HepG2 (cell line): ENCODE data around the gene XPR1. TPM values are rescaled to one million over a fixed set of nuclear protein-coding genes. Genes with fewer than 3 reads are reported as not detected.
A peak's percentile ranks its signal among the peaks of the same experiment; 100 is the strongest.

Experiments
- ATAC-seq: fragments of 200-7000 bp; cut with Tn5 transposase; 3 replicates; pipeline ENCODE4 v1.9.1; 2020; ENCODE audit warnings: mild to moderate bottlenecking, moderate library complexity
- BruUV-seq: library from RNA; stranded (reverse); fragments of 400-500 nt; replicated peaks from 2 replicates; lab custom pipeline; 2021; lab: Mats Ljungman, UMichigan
- CTCF ChIA-PET: fragments of 300-600 bp; formaldehyde crosslinking; extraction: SDS; loops from one replicate; lab custom pipeline; 2021; ENCODE audit warnings: low total read pairs, inconsistent platforms, low intra/inter-chr PET ratio; lab: Yijun Ruan, JAX
- POLR2A ChIA-PET: fragments of 350-600 bp; sonication (Branson Sonifier 250); formaldehyde crosslinking; loops from one replicate; lab custom pipeline; 2020; ENCODE audit warnings: antibody characterized with exemption, inconsistent platforms; lab: Yijun Ruan, JAX
- DNase-seq: peaks from one replicate; pipeline ENCODE4 v3.0.0-alpha.2; 2015; ENCODE audit warnings: low spot score
- FAIRE-seq: peaks from 3 replicates; lab custom pipeline; 2011; peaks lifted over from hg19 to GRCh38; lab: Jason Lieb, UNC
- H2AFZ ChIP-seq: one replicate; pipeline ENCODE4 v1.6.1; 2011; ENCODE audit warnings: low read length, inconsistent platforms
- H3K27ac ChIP-seq: fragments of 300-600 bp; 3 replicates; pipeline ENCODE4 v1.8.0; 2011; ENCODE audit warnings: mixed run types, mild to moderate bottlenecking, mixed read lengths, low read length, inconsistent platforms; ENCODE audit not compliant: insufficient read depth; ENCODE audit errors: extremely low read length
- H3K27me3 ChIP-seq, 2 experiments: fragments of 200-600 bp in 1 of 2; 2 replicates in 1 of 2; 3 replicates in 1 of 2; pipeline versions ENCODE4 v1.6.0 to v1.8.0; 2011; ENCODE audit warnings: low read length in 2 of 2, mild to moderate bottlenecking in 2 of 2, moderate library complexity in 2 of 2, inconsistent platforms in 1 of 2; ENCODE audit not compliant: insufficient read depth in 2 of 2, control insufficient read depth in 1 of 2
- H3K36me3 ChIP-seq, 2 experiments: fragments of 200-600 bp in 1 of 2; replicated peaks in 1 of 2; 2 replicates in 1 of 2; 3 replicates in 1 of 2; pipeline versions ENCODE4 v1.5.1 to v1.8.0; 2011; ENCODE audit warnings: low read length in 2 of 2, inconsistent platforms in 1 of 2; ENCODE audit not compliant: insufficient read depth in 2 of 2, control insufficient read depth in 1 of 2
- H3K4me1 ChIP-seq: 2 replicates; pipeline ENCODE4 v1.5.1; 2012; ENCODE audit warnings: low read length, inconsistent platforms; ENCODE audit not compliant: insufficient read depth
- H3K4me2 ChIP-seq: 2 replicates; pipeline ENCODE4 v1.6.0; 2011; ENCODE audit warnings: low read depth, low read length, inconsistent platforms
- H3K4me3 ChIP-seq, 3 experiments: fragments of 200-600 bp in 1 of 3; sonication (generic), shearing (Covaris generic) in 1 of 3; replicated peaks in 1 of 3; 2 replicates each; pipeline ENCODE4 v1.5.1; 2011 to 2016; ENCODE audit warnings: low read length in 3 of 3, inconsistent platforms in 2 of 3, low read depth in 2 of 3, mild to moderate bottlenecking in 2 of 3, control low read depth in 1 of 3, mixed read lengths in 1 of 3; ENCODE audit not compliant: insufficient read depth in 1 of 3
- H3K79me2 ChIP-seq: one replicate; pipeline ENCODE4 v1.6.1; 2011; ENCODE audit warnings: low read length, inconsistent platforms; ENCODE audit not compliant: insufficient read depth
- H3K9ac ChIP-seq: 2 replicates; pipeline ENCODE4 v1.6.0; 2011; ENCODE audit warnings: mild to moderate bottlenecking, low read depth, low read length, inconsistent platforms; ENCODE audit not compliant: insufficient read depth
- H3K9me3 ChIP-seq: 2 replicates; pipeline ENCODE4 v1.5.1; 2012; ENCODE audit warnings: mild to moderate bottlenecking, low read length
- H4K20me1 ChIP-seq: 2 replicates; pipeline ENCODE4 v1.6.0; 2011; ENCODE audit warnings: inconsistent platforms, mild to moderate bottlenecking, low read length, moderate library complexity; ENCODE audit not compliant: insufficient read depth
- MIXL1 ChIP-seq: IDR thresholded peaks from 2 replicates; pipeline ENCODE4 v1.6.1; 2016
- RAD21 ChIP-seq: fragments of 450-650 bp; formaldehyde crosslinking; IDR thresholded peaks from 2 replicates; pipeline ENCODE4 v1.5.0; 2020; ENCODE audit warnings: mild to moderate bottlenecking
- TBL1XR1 ChIP-seq: fragments of 150-350 bp; IDR thresholded peaks from 2 replicates; pipeline ENCODE4 v1.6.1; 2014; ENCODE audit warnings: borderline replicate concordance, low read length; ENCODE audit not compliant: partially characterized antibody
- ZNF10 ChIP-seq: sonication (generic); formaldehyde crosslinking; IDR thresholded peaks from 2 replicates; pipeline ENCODE4 v1.4.0; 2020; ENCODE audit warnings: mild to moderate bottlenecking, low read depth, missing genetic modification reagents, borderline replicate concordance
- ZNF235 ChIP-seq: sonication (generic); formaldehyde crosslinking; IDR thresholded peaks from 2 replicates; pipeline ENCODE4 v1.8.1; 2023; ENCODE audit warnings: mild to moderate bottlenecking, missing genetic modification reagents, borderline replicate concordance
- WGBS: methylation state at CpG from one replicate; pipeline ENCODE4 v1.1.6; 2017; ENCODE audit warnings: low lambda C conversion rate; 5-methylcytosine and 5-hydroxymethylcytosine counted together
- in situ Hi-C: cut with HindIII; loops from 2 replicates; pipeline ENCODE4 v1.10.0; 2017; ENCODE audit warnings: low pct_unique_long_range_greater_than_20kb; ENCODE audit not compliant: extremely low pct_ligation_motif_present
- intact Hi-C: fragments of 100-400 bp; cut with micrococcal nuclease; formaldehyde crosslinking; loops from one replicate; pipeline ENCODE4 v1.10.0; 2022; ENCODE audit not compliant: unreplicated experiment
- polyA plus RNA-seq, 8 experiments: library from polyadenylated mRNA; depleted of rRNA in 3 of 8; stranded (reverse) in 7 of 8; unstranded in 1 of 8; fragments of >200 nt; fragmentation: Illumina TruSeq in 4 of 8; extraction: Trizol in 4 of 8; gene quantifications; 2 replicates each; pipeline versions ENCODE4 v1.2.1 to v1.2.3, GENCODE V29; 2011 to 2016; ENCODE audit warnings: low read depth in 4 of 8, missing spikeins in 1 of 8, mixed read lengths in 1 of 8; ENCODE audit not compliant: insufficient read depth in 1 of 8
- total RNA-seq, 5 experiments: library from RNA; depleted of rRNA; stranded (reverse); fragments of >200 nt; fragmentation: Illumina TruSeq; extraction: Trizol; gene quantifications; 2 replicates each; pipeline ENCODE4 v1.2.3, GENCODE V29; 2016; ENCODE audit warnings: low read depth in 1 of 5
- TF ChIP-seq, protein P1 (sequence below): sonication (generic); formaldehyde crosslinking; IDR thresholded peaks from 2 replicates; pipeline ENCODE4 v1.5.1; 2020; ENCODE audit warnings: mild to moderate bottlenecking, missing genetic modification reagents, borderline replicate concordance
- TF ChIP-seq, protein P2 (sequence below): IDR thresholded peaks from 2 replicates; pipeline ENCODE4 v1.6.1; 2016; ENCODE audit warnings: low read depth
- TF ChIP-seq, protein P3 (sequence below): sonication (generic); formaldehyde crosslinking; IDR thresholded peaks from 2 replicates; pipeline ENCODE4 v1.4.0; 2020; ENCODE audit warnings: missing genetic modification reagents
- TF ChIP-seq, protein P4 (sequence below): sonication (generic); formaldehyde crosslinking; IDR thresholded peaks from 2 replicates; pipeline ENCODE4 v1.8.0; 2023; ENCODE audit warnings: mild to moderate bottlenecking, missing genetic modification reagents

XPR1 gene
- total and polyA plus RNA-seq, 2 of the 13 experiments (the other 11 are each of a cell fraction or from before 2014, with no cell fraction given) = 22.3 to 23.6 TPM

DNA sequence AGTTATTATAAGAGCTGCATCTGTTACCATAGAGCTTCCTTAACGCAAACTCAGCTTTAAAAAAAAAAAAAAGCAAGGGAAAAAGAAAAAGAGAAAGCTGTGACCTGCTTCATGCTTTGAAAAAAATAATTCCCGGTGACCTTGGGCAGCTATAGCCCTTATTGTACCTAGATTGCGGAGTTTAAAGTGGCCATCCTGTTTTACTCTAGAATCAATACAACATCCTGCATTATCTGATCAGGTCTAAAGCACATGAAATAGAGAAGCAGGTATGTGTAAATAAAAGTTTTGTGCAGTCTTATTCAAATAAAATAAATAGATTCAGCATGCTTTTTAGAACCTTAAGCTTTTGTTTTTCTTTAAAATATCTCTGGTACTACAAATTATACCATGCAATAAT, 154.1 kb downstream of the XPR1 start (continued):
- TF ChIP-seq, protein P1, sequence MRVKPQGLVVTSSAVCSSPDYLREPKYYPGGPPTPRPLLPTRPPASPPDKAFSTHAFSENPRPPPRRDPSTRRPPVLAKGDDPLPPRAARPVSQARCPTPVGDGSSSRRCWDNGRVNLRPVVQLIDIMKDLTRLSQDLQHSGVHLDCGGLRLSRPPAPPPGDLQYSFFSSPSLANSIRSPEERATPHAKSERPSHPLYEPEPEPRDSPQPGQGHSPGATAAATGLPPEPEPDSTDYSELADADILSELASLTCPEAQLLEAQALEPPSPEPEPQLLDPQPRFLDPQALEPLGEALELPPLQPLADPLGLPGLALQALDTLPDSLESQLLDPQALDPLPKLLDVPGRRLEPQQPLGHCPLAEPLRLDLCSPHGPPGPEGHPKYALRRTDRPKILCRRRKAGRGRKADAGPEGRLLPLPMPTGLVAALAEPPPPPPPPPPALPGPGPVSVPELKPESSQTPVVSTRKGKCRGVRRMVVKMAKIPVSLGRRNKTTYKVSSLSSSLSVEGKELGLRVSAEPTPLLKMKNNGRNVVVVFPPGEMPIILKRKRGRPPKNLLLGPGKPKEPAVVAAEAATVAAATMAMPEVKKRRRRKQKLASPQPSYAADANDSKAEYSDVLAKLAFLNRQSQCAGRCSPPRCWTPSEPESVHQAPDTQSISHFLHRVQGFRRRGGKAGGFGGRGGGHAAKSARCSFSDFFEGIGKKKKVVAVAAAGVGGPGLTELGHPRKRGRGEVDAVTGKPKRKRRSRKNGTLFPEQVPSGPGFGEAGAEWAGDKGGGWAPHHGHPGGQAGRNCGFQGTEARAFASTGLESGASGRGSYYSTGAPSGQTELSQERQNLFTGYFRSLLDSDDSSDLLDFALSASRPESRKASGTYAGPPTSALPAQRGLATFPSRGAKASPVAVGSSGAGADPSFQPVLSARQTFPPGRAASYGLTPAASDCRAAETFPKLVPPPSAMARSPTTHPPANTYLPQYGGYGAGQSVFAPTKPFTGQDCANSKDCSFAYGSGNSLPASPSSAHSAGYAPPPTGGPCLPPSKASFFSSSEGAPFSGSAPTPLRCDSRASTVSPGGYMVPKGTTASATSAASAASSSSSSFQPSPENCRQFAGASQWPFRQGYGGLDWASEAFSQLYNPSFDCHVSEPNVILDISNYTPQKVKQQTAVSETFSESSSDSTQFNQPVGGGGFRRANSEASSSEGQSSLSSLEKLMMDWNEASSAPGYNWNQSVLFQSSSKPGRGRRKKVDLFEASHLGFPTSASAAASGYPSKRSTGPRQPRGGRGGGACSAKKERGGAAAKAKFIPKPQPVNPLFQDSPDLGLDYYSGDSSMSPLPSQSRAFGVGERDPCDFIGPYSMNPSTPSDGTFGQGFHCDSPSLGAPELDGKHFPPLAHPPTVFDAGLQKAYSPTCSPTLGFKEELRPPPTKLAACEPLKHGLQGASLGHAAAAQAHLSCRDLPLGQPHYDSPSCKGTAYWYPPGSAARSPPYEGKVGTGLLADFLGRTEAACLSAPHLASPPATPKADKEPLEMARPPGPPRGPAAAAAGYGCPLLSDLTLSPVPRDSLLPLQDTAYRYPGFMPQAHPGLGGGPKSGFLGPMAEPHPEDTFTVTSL = peak; percentile 24; the same call in 1 of the 2 replicates
- TF ChIP-seq MIXL1 = 0 out of 2 replicates have a peak, but pooled peaks have one; percentile 17
- TF ChIP-seq, protein P2, sequence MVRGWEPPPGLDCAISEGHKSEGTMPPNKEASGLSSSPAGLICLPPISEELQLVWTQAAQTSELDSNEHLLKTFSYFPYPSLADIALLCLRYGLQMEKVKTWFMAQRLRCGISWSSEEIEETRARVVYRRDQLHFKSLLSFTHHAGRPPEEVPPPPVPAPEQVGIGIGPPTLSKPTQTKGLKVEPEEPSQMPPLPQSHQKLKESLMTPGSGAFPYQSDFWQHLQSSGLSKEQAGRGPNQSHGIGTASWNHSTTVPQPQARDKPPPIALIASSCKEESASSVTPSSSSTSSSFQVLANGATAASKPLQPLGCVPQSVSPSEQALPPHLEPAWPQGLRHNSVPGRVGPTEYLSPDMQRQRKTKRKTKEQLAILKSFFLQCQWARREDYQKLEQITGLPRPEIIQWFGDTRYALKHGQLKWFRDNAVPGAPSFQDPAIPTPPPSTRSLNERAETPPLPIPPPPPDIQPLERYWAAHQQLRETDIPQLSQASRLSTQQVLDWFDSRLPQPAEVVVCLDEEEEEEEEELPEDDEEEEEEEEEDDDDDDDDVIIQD (CRISPR knock-in tag) = 0 out of 2 replicates have a peak, but pooled peaks have one; percentile 15

DNA sequence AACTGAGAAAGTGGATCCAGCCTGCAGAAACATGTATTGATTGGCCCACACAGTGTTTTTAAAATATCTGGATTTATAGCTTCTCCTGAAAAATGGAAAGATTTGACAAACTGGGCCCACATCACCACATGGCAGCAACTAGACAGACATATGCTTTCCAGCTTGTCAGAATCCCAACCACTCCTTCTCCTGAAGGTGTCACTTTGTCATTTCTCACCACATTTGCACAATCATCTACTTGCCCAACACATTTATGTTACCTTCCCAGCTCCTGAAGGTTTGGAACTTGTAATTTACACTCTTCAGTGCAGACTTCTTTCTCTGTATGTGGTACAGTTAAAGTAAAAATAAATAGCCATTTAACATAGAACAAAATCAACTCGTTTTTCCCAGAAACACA, 154.8 kb downstream of the XPR1 start:
- no peak overlapping the region for H3K9ac ChIP-seq
- POLR2A ChIA-PET = no interaction called here
- H3K36me3 ChIP-seq = no peaks in the 10 kb centered on the region
- no peaks in the 10 kb centered on the region for H3K9me3 ChIP-seq
- CTCF ChIA-PET = no interaction called here
- in situ Hi-C loops = no loop called here
- BruUV-seq = no TSS peak
- H4K20me1 ChIP-seq = no peaks in the 10 kb centered on the region
- H2AFZ ChIP-seq = no peak overlapping the region
- FAIRE-seq = no peak
- 89% methylated on average over 1 of the region's 1 CpG for WGBS
- H3K27ac ChIP-seq = no peak overlapping the region
- no peaks in the 10 kb centered on the region for H3K79me2 ChIP-seq
- no peak overlapping the region for H3K4me2 ChIP-seq
- no peak overlapping the region for H3K4me3 ChIP-seq
- ATAC-seq = no peak
- DNase-seq = no peak
- H3K4me1 ChIP-seq = peaks cover 10% of the 10 kb centered on the region
- intact Hi-C loops = no loop called here
- H3K27me3 ChIP-seq = no peaks in the 10 kb centered on the region
- TF ChIP-seq ZNF235 (CRISPR knock-in tag) (no peak), RAD21 (CRISPR knock-in tag) (no peak), ZNF10 (CRISPR knock-in tag) (no peak), TBL1XR1 (no peak)
- TF ChIP-seq, protein P3, sequence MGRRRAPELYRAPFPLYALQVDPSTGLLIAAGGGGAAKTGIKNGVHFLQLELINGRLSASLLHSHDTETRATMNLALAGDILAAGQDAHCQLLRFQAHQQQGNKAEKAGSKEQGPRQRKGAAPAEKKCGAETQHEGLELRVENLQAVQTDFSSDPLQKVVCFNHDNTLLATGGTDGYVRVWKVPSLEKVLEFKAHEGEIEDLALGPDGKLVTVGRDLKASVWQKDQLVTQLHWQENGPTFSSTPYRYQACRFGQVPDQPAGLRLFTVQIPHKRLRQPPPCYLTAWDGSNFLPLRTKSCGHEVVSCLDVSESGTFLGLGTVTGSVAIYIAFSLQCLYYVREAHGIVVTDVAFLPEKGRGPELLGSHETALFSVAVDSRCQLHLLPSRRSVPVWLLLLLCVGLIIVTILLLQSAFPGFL (CRISPR knock-in tag) = no peak
- TF ChIP-seq, protein P4, sequence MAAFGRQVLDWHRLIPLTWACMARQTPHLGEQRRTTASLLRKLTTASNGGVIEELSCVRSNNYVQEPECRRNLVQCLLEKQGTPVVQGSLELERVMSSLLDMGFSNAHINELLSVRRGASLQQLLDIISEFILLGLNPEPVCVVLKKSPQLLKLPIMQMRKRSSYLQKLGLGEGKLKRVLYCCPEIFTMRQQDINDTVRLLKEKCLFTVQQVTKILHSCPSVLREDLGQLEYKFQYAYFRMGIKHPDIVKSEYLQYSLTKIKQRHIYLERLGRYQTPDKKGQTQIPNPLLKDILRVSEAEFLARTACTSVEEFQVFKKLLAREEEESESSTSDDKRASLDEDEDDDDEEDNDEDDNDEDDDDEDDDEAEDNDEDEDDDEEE = no peak
